ENCODE data around the gene TAPBP. TPM values are rescaled to one million over a fixed set of nuclear protein-coding genes. Genes with fewer than 3 reads are reported as not detected.

Gene TAPBP
- total and polyA plus RNA-seq, 2 of the 8 experiments (the other 6 are each of a cell fraction or from before 2014, with no cell fraction given) = 24.5 to 35.4 TPM

- H3K4me1 ChIP-seq (replicated peaks in 1 of 4; ENCODE audit: control insufficient read depth in 3 of 4, insufficient read depth in 4 of 4, low read length in 3 of 4) = peaks cover 0 to 4% (median 3%) of the 10 kb centered on the region in 4 experiments; a peak in 6 of 7 replicates
- H3K36me3 ChIP-seq (ENCODE audit: control insufficient read depth in 2 of 4, insufficient read depth in 4 of 4, low read length in 3 of 4) = no peaks in the 10 kb centered on the region; a peak in 2 of 8 replicates
- H3K14ac ChIP-seq (ENCODE audit: insufficient read length) = no peak overlapping the region
- no peak overlapping the region for H2BK120ac ChIP-seq (replicated peaks; ENCODE audit: low read depth, low read length)
- H4K91ac ChIP-seq (replicated peaks; ENCODE audit: insufficient read length, low read length) = no peak overlapping the region
- peaks cover 0 to 4% of the 10 kb centered on the region in 2 experiments for H4K20me1 ChIP-seq (replicated peaks in 1 of 2; ENCODE audit: control insufficient read depth in 1 of 2, insufficient read depth in 2 of 2, low read length in 2 of 2)
- ChIA-PET POLR2A (ENCODE audit: partially characterized antibody) (interaction anchor here (0.6 to 16.7 kb wide), 6 partner anchors 13 to 1711 kb away, joined by 3 to 337 read pairs (median 38); partner anchors contain the start of genes B3GALT4, PFDN6, RPS18 and VPS52), CTCF (ENCODE audit: partially characterized antibody) (interaction anchor here (0.6 to 2.9 kb wide), 4 partner anchors 11 to 37 kb away, joined by 4 to 12 read pairs (median 6); no protein-coding TSS in a partner anchor)
- H3K23ac ChIP-seq (ENCODE audit: insufficient read length) = no peak overlapping the region
- H3K4me3 ChIP-seq (ENCODE audit: extremely low read depth in 1 of 4, insufficient read depth in 2 of 4, low read depth in 3 of 4, low read length in 4 of 4) = no peak overlapping the region
- H3K23me2 ChIP-seq (ENCODE audit: low read depth, low read length) = peaks cover 16% of the 10 kb centered on the region
- no peak overlapping the region for H4K8ac ChIP-seq (ENCODE audit: extremely low read depth, insufficient read depth, low read length)
- no peak overlapping the region for H2BK5ac ChIP-seq (ENCODE audit: low read depth, low read length)
- H3K27me3 ChIP-seq (replicated peaks in 1 of 4; ENCODE audit: control insufficient read depth in 3 of 4, extremely low read depth in 1 of 4, insufficient read depth in 3 of 4, low read length in 3 of 4) = no peaks in the 10 kb centered on the region
- 93% methylated on average over 3 of the region's 3 CpGs; no CpG with 5 or more reads in 1 of the 2 experiments for WGBS, 2 experiments (ENCODE audit: extremely low coverage in 1 of 2, insufficient coverage in 1 of 2, insufficient read length in 1 of 2, insufficient replicate concordance in 2 of 2, low coverage in 1 of 2, low lambda C conversion rate in 2 of 2, missing lambda C conversion rate in 1 of 2)
- H3K79me1 ChIP-seq (ENCODE audit: low read depth, low read length) = peaks cover 4% of the 10 kb centered on the region; the same call in 1 of the 2 replicates
- no peak overlapping the region for H3K4ac ChIP-seq (replicated peaks; ENCODE audit: insufficient read length, low read depth, low read length)
- H3K9ac ChIP-seq (replicated peaks in 1 of 4; ENCODE audit: extremely low read depth in 1 of 4, low read depth in 3 of 4, low read length in 3 of 4) = no peak overlapping the region
- H2BK12ac ChIP-seq (ENCODE audit: low read depth, low read length) = no peak overlapping the region
- TF ChIP-seq POLR2A (IDR thresholded peaks at IDR 0.05; ENCODE audit: control extremely low read depth in 1 of 2, low read depth in 2 of 2, low read length in 2 of 2) = no peak
- no peak for TF ChIP-seq TCF12 (IDR thresholded peaks at IDR 0.05; ENCODE audit: low read depth, low read length)
- no peak for TF ChIP-seq RBBP5 (IDR thresholded peaks at IDR 0.05; ENCODE audit: borderline replicate concordance, low read depth, low read length)
- no peak overlapping the region for H2AFZ ChIP-seq (ENCODE audit: low read length)
- no peak overlapping the region for H3K56ac ChIP-seq (replicated peaks; ENCODE audit: insufficient read length, low read depth, low read length)
- no peak overlapping the region for H2BK15ac ChIP-seq (ENCODE audit: low read length)
- peaks cover 0 to 17% of the 10 kb centered on the region in 2 experiments; a peak in 2 of 4 replicates for H3K79me2 ChIP-seq (ENCODE audit: control insufficient read depth in 1 of 2, insufficient read depth in 2 of 2, low read length in 2 of 2)
- no peak overlapping the region for H2BK20ac ChIP-seq (ENCODE audit: low read length)
- no peak overlapping the region for H3K27ac ChIP-seq (ENCODE audit: low read depth, low read length)
- H3K4me2 ChIP-seq (ENCODE audit: insufficient read depth in 1 of 2, low read depth in 2 of 2, low read length in 2 of 2) = no peak overlapping the region
- FAIRE-seq (no peak), DNase-seq (ENCODE audit: low read depth in 1 of 2, low spot score in 2 of 2) (no peak)
- H3K9me3 ChIP-seq (ENCODE audit: insufficient read depth in 2 of 2, low read depth in 1 of 2, low read length in 1 of 2) = no peaks in the 10 kb centered on the region
- no peak overlapping the region for H3K18ac ChIP-seq (ENCODE audit: extremely low read depth, low read length)
- no peak overlapping the region for H4K5ac ChIP-seq (ENCODE audit: insufficient read length, low read depth, low read length)
- H2AK5ac ChIP-seq (ENCODE audit: low read depth, low read length) = no peak overlapping the region
Measured at GRCh38 chr6:33301877-33302276, 12.0 kb downstream of the TAPBP start.

All from H1 (cell line).